Panc1 (cell line): Measurements from ENCODE around the gene NR1H2.

Source experiments
- POLR2AphosphoS5 ChIP-seq: IDR thresholded peaks from 2 replicates; pipeline ENCODE4 v1.6.1; 2012; ENCODE audit warnings: mild to moderate bottlenecking, low read depth, low read length, moderate library complexity
- SIN3A ChIP-seq: IDR thresholded peaks from 2 replicates; pipeline ENCODE4 v1.6.1; 2012; ENCODE audit warnings: low read depth, mild to moderate bottlenecking, low read length, moderate library complexity, borderline replicate concordance; ENCODE audit not compliant: insufficient read depth
- TCF7L2 ChIP-seq: IDR thresholded peaks from 2 replicates; pipeline ENCODE4 v1.6.1; 2011; ENCODE audit warnings: mild to moderate bottlenecking, low read depth, low read length, inconsistent platforms
- TF ChIP-seq, protein P1 (sequence below), 2 experiments: IDR thresholded peaks; 2 replicates each; pipeline ENCODE4 v1.6.1; 2011 to 2012; ENCODE audit warnings: low read depth in 2 of 2, control low read depth in 1 of 2, low read length in 1 of 2, mild to moderate bottlenecking in 1 of 2, moderate library complexity in 1 of 2; ENCODE audit not compliant: insufficient read depth in 1 of 2
- TF ChIP-seq, protein P2 (sequence below): fragments of 450-650 bp; IDR thresholded peaks from 2 replicates; pipeline ENCODE4 v1.5.1; 2017; ENCODE audit warnings: mild to moderate bottlenecking

DNA sequence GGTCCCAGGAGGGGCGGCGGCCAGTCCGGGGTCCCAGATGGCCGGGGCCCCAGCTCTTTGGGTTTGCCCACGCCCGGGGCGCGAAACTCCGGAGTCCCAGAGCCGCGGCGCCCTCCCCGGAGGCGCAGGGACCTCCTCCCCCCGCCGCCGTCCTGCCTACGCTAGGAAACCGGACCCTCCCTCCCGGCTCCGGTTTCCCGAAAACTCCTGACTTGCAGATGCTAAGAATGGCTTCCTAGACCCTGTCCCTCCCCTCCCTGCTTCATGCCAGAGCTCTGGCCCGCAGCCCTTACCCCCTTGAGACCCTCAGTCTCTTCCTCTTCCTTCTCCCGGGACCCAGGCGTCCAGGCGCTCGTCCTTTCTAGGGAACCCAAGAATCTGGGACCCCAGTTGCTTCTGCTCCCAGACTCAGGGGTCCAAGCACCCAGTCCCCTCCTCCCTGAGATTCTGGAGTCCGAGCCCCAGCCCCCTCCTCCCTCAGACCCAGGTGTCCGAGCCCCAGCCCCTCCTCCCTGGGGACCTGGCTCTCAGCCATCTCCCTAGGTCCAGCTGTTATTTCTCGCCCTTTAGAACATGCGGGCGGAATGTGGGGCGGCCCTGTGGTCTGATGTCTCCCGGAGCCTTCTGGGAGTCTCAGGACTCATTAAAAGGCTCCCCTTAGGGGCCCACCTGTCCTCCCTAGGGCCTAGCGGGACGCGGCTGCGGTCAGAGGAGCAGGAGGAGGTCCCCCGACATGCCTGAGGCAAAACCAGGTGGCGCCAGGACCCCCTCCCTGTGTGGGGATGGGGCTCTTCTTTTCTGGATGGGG lies 56.2 kb downstream of the NR1H2 start, which contains the start of gene MYBPC2:
- TF ChIP-seq, protein P1, sequence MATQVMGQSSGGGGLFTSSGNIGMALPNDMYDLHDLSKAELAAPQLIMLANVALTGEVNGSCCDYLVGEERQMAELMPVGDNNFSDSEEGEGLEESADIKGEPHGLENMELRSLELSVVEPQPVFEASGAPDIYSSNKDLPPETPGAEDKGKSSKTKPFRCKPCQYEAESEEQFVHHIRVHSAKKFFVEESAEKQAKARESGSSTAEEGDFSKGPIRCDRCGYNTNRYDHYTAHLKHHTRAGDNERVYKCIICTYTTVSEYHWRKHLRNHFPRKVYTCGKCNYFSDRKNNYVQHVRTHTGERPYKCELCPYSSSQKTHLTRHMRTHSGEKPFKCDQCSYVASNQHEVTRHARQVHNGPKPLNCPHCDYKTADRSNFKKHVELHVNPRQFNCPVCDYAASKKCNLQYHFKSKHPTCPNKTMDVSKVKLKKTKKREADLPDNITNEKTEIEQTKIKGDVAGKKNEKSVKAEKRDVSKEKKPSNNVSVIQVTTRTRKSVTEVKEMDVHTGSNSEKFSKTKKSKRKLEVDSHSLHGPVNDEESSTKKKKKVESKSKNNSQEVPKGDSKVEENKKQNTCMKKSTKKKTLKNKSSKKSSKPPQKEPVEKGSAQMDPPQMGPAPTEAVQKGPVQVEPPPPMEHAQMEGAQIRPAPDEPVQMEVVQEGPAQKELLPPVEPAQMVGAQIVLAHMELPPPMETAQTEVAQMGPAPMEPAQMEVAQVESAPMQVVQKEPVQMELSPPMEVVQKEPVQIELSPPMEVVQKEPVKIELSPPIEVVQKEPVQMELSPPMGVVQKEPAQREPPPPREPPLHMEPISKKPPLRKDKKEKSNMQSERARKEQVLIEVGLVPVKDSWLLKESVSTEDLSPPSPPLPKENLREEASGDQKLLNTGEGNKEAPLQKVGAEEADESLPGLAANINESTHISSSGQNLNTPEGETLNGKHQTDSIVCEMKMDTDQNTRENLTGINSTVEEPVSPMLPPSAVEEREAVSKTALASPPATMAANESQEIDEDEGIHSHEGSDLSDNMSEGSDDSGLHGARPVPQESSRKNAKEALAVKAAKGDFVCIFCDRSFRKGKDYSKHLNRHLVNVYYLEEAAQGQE (IDR thresholded peaks at IDR 0.05; ENCODE audit: insufficient read depth in 1 of 2, low read depth in 2 of 2, low read length in 1 of 2): no peak
- TF ChIP-seq, protein P2, sequence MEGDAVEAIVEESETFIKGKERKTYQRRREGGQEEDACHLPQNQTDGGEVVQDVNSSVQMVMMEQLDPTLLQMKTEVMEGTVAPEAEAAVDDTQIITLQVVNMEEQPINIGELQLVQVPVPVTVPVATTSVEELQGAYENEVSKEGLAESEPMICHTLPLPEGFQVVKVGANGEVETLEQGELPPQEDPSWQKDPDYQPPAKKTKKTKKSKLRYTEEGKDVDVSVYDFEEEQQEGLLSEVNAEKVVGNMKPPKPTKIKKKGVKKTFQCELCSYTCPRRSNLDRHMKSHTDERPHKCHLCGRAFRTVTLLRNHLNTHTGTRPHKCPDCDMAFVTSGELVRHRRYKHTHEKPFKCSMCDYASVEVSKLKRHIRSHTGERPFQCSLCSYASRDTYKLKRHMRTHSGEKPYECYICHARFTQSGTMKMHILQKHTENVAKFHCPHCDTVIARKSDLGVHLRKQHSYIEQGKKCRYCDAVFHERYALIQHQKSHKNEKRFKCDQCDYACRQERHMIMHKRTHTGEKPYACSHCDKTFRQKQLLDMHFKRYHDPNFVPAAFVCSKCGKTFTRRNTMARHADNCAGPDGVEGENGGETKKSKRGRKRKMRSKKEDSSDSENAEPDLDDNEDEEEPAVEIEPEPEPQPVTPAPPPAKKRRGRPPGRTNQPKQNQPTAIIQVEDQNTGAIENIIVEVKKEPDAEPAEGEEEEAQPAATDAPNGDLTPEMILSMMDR: no peak
- no peak for TF ChIP-seq POLR2AphosphoS5
- TF ChIP-seq SIN3A: no peak
- TF ChIP-seq TCF7L2: no peak
